SK-N-SH (cell line): ENCODE measurements around the gene TRIOBP.

Experiments
- CTCF ChIP-seq: fragments of 200-600 bp; sonication (generic); IDR thresholded peaks from 2 replicates; pipeline ENCODE4 v1.6.1; 2017; ENCODE audit warnings: antibody characterized with exemption, mild to moderate bottlenecking, moderate library complexity
- EP300 ChIP-seq, 2 experiments: IDR thresholded peaks; 2 replicates each; pipeline versions ENCODE4 v1.4.0 to v1.6.1; 2012; ENCODE audit warnings: borderline replicate concordance in 1 of 2, low read depth in 1 of 2, low read length in 1 of 2
- EZH2phosphoT487 ChIP-seq: fragments of 200-600 bp; sonication (generic); IDR thresholded peaks from 2 replicates; pipeline ENCODE4 v1.6.1; 2017; ENCODE audit warnings: low read depth, mixed run types, mild to moderate bottlenecking, antibody characterized with exemption, moderate library complexity, borderline replicate concordance
- JUND ChIP-seq: IDR thresholded peaks from 2 replicates; pipeline ENCODE4 v1.4.0; 2012
- MXI1 ChIP-seq: IDR thresholded peaks from 2 replicates; pipeline ENCODE4 v1.6.1; 2012; ENCODE audit warnings: mild to moderate bottlenecking, low read depth, low read length, improper control_type of control experiment
- SMC3 ChIP-seq: IDR thresholded peaks from 2 replicates; pipeline ENCODE4 v1.6.1; 2012; ENCODE audit warnings: low read depth, low read length, improper control_type of control experiment
- ZBTB33 ChIP-seq: IDR thresholded peaks from 2 replicates; pipeline ENCODE4 v1.4.0; 2012; ENCODE audit warnings: low read depth, borderline replicate concordance

- no peak for TF ChIP-seq CTCF
- no peak for TF ChIP-seq EZH2phosphoT487
- TF ChIP-seq JUND: no peak
- no peak for TF ChIP-seq ZBTB33
- no peak for TF ChIP-seq MXI1
- no peak for TF ChIP-seq EP300 (IDR thresholded peaks at IDR 0.05; ENCODE audit: borderline replicate concordance in 1 of 2, low read depth in 1 of 2, low read length in 1 of 2)
- TF ChIP-seq SMC3: no peak
Observed at GRCh38 chr22:37809672-37810333, 113.0 kb downstream of the TRIOBP start.
